Stimulated activated CD4-positive, alpha-beta T cell treated with anti-CD3 and anti-CD28 coated beads, Interleukin-4, amount 100 ng/mL, for 1 hour (primary cell): ENCODE measurements around the gene EPN2.

Experiments
- DNase-seq: peaks from one replicate; pipeline ENCODE4 v3.0.0-alpha.2; 2020

Gene EPN2

DNA sequence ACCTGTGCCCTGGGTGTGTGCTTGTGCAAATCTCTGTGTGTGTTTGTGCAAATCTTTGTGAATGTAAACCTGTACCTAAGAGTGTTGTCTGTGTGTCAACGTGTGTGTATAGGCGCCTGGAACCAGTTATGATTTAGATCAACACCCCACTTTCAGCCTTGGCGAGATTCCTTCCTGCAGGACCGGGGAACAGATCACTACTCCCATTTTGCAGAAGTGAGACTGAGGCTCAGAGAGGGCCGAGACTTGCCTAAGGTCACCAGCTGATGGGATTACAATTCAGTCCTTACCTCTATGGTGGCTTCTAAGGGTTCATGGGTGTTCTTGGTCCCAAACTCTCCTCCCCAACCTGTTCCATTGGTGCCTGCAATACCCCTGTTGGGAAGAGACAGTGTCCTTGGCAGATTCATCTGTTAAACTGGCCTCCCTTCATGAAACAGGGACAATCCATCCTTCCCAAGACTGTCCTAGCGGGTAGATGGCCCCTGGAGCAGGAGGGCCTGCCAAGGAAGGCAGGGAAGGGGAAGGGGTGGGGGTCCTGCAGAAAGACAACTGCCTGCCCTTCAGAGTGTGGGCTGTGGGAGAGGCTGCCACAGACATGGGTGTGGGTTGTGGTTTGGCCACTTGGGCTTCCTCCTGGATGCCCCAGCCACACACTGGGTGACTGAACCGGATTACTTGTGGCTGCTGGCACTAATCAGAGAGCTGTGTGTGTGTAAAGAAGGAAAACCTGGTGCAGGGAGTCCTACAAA is 134.3 kb downstream of the EPN2 start:
- DNase-seq: no peak

GRCh38 chr17:19372011-19372370 is 134.8 kb downstream of the EPN2 start:
- DNase-seq: no peak

- DNase-seq: no peak
Observed at GRCh38 chr17:19372439-19372838, 135.3 kb downstream of the EPN2 start.

DNA sequence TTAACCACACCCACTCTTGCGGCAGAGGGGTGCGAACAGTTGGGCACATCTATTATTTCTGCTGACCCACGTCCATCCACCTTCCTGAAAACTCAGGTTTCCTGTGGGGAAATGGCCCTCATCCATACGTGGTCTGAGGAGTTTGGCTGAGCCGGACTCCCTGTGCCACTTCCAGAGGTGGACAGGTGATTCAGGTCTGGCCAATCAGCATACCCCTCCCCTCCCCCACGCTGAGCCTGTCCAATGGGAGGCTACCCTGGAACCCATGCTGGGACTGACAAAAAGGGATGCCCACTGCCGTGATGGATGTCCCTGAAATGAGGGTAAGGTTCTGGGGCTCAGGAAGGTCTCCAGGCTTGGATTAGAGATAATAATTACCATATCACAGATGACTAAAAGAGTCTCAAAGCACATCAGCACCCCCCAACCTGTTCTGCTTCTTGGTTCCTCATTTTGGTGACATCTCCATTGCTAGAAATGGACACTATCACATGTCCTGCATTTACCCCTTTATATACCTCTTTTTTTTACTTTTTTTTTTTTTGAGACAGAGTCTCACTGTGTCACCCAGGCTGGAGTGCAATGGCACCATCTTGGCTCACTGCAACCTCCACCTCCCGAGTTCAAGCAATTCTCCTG is 135.8 kb downstream of the EPN2 start:
- no peak for DNase-seq

DNA sequence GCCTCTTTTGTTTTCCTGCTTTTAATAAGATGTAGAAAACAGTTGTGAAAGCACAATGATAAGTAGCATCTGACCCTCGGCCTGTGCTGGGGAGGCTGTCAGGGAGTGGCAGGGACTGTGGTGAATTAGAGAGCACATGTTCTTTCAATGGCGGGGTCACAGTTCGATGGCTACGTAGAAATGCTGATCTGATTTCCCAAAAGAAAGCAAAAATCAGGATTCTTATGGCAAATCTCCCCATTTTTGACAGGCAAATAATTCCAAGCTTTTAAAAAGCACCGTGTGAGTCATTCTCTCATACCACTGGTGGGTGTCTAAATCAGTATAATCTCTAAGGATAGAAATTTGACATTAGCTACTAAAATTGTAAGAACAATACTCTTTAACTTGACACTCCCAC is 137.0 kb downstream of the EPN2 start:
- DNase-seq: no peak

DNA sequence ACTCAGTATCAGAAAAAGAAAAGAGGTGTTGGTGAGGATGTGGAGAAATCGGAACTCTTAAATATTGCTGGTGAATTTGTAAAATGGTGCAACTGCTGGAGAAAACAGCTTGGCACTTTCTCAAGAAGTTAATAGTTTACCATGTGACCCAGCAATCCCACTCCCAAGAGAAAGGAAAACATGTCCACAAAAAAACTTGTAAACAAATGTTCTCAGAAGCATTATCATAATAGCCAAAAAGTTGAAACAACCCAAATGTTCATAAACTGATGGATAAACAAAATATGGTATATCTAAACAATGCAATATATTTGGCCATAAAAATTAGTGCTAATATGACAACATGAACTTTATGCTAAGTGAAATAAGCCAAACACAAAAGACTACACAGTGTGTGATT is 138.6 kb downstream of the EPN2 start:
- DNase-seq: no peak

DNA sequence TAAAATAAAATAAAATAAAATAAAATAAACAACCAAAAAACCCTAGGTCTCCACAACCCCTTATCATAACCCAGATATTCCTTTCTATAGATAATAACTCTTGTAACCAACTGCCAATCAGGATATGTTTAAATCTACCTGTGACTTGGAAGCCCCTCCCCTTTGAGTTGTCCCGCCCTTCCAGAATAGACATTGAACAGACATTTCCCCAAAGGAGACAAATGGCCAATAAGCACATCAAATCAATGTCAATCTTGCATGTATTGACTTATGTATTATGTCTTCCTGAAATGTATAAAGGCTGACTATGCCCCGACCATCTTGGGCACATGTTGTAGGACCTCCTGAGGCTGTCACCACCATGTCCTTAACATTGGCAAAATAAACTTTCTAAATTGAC is 139.6 kb downstream of the EPN2 start:
- no peak for DNase-seq

DNA sequence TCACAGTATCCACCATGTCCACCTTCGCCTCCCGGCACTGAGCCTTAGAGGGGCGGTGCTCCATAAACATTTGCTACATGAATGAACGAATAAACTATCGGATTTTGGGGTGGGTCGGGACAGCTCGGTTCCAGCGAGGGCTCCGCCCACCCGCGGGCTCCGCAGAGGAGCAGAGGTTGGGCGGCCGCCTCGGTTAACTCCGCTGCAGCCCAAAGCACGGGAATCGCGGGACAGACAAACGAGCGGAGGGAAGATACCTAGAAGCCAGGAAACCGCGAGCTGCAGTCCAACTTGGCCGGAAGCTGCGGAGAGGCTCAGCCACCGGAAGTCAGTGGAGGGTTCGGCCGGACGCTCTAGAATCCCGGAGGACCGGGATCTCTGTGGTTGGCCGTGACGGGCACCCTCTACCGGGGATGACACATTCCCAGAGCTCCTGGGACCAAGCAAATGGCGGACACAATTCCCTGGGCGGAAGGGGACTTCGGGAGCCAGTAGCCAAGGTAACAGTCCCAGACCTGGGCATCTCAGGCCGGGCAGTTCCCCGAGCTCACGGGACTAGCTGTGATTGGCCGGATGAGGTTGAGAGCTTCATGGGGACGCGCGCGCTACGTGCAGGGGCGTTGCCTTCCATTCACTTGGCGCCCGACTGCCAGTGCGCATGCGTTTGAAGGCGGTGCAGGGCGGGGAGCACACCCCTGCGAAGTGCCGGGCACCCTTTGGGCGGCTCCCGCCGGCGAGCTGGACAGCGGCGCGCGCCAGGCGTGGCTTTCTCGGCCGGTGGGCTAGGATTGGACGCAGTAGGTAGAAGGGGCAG is 140.6 kb downstream of the EPN2 start:
- peak; percentile 91 for DNase-seq

DNA sequence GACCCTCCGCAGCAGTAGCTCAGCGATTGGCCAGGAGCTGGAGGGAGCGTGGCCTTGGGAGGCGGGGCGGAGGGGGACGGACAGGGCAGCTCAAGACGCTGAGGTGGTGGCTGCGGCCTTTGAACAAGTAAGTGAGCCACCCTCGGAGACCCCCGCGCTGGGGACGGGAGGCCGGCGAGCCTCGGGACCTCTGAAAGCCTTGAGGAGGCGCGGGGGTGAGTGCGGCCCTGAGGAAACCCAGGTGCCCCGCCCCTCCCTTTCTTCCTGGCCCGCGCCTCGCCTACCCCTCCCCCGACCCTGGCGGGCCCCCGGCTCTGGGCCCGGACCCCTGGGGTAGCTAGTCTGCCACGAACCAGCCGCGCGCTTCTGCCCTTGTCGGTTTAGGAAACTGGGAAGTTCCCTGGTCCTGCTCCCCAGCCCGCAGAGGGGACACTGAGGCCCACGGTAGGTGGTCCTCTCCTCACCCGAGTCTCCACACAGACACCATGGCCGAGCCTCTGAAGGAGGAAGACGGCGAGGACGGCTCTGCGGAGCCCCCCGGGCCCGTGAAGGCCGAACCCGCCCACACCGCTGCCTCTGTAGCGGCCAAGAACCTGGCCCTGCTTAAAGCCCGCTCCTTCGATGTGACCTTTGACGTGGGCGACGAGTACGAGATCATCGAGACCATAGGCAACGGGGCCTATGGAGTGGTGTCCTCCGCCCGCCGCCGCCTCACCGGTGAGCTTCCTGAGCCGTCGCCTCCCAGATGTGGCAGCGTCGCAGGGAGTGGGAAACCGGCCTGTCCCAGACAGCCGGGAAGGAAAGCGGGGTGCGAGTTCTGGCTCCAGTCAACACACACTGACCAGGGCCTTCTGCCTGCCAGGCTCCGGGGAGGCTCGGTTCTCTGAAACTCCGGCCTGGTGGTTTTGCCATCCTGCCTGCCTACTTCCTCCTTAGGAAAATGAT is 141.5 kb downstream of the EPN2 start, which contains the start of gene MAPK7:
Gene MAPK7 (plus strand): TSS at position 83 of the 945 bp plus-strand sequence. CDS start 403 bp downstream, at position 486.
- no peak for DNase-seq

DNA sequence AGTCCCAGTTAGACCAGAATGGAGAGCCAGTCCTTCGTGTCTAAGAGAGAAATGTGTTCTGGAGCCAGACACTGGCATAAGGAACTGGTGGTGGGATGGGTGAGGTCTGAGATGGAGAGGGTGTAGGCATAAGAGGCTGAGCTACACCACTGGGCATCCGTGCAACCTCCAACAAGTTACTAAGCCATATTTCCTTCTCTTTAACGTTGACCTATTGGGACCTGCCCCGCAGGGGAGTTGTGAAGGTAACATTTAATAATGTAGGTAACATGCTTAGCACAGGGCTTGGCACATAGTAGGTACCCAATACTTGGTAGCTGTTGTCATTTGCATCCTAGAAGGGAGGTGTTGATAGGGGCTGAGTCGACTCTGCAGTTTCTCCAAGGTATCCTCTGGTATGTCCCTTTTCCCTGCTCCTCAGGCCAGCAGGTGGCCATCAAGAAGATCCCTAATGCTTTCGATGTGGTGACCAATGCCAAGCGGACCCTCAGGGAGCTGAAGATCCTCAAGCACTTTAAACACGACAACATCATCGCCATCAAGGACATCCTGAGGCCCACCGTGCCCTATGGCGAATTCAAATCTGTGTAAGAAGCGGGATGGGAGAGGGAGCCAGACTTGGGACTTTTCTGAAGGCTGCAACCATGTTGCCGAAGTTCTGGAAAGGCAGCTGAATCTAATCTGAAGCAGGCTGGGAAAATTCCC is 142.3 kb downstream of the EPN2 start:
- no peak for DNase-seq

DNA sequence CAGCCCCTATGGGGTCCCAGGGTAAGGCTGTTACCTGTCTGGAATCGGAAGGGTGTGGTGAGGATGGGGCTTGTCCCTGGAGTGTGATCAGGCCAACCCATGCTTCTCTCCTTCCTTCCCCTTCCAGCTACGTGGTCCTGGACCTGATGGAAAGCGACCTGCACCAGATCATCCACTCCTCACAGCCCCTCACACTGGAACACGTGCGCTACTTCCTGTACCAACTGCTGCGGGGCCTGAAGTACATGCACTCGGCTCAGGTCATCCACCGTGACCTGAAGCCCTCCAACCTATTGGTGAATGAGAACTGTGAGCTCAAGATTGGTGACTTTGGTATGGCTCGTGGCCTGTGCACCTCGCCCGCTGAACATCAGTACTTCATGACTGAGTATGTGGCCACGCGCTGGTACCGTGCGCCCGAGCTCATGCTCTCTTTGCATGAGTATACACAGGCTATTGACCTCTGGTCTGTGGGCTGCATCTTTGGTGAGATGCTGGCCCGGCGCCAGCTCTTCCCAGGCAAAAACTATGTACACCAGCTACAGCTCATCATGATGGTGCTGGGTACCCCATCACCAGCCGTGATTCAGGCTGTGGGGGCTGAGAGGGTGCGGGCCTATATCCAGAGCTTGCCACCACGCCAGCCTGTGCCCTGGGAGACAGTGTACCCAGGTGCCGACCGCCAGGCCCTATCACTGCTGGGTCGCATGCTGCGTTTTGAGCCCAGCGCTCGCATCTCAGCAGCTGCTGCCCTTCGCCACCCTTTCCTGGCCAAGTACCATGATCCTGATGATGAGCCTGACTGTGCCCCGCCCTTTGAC is 143.5 kb downstream of the EPN2 start:
- no peak for DNase-seq

- DNase-seq: no peak
Observed at GRCh38 chr17:19381361-19381740, 144.2 kb downstream of the EPN2 start.

DNA sequence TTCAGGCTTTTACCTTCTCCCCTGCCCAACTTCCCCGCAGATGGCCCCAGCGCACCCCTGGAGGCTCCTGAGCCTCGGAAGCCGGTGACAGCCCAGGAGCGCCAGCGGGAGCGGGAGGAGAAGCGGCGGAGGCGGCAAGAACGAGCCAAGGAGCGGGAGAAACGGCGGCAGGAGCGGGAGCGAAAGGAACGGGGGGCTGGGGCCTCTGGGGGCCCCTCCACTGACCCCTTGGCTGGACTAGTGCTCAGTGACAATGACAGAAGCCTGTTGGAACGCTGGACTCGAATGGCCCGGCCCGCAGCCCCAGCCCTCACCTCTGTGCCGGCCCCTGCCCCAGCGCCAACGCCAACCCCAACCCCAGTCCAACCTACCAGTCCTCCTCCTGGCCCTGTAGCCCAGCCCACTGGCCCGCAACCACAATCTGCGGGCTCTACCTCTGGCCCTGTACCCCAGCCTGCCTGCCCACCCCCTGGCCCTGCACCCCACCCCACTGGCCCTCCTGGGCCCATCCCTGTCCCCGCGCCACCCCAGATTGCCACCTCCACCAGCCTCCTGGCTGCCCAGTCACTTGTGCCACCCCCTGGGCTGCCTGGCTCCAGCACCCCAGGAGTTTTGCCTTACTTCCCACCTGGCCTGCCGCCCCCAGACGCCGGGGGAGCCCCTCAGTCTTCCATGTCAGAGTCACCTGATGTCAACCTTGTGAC is 144.7 kb downstream of the EPN2 start:
- DNase-seq: no peak

- no peak for DNase-seq
Observed at GRCh38 chr17:19382531-19383444, 145.6 kb downstream of the EPN2 start.

DNA sequence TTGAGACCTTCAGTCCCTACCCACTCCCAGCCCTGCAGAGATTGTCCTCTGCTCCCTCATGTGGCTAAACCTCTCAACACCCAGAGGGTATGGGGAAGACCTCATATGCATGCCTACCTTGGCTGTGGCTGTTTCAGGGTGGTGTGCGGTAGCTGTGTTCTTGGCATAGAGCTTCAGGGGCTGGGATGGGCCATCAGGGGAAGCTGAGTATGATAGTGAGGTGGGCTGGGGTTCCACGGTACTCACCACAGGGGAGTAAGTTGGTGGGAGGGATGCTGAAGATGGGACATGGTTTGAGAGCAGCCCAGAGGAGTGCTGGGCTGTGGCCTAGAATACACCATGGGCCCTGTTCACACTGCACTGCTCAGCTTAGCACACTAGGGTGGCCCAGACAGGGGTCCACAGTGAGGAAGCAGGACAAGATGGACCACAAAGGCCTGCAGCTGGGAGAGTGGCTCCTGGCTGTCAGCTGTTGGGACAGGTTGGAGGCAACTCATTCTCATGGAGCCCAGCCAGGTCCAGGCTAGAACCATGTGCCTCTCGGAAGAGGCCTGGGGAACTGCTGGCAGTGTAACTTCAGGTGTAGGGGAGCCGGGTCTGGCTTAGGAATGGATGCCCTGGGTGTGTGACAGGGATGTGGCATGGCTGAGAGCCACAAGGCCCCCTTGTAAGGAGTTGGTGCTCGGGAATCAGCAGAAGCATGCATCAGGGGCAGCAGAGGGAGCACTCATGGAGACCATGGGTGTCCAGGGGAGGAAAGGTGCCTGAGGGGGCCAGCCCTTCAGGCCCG is 146.7 kb downstream of the EPN2 start:
- no peak for DNase-seq

DNA sequence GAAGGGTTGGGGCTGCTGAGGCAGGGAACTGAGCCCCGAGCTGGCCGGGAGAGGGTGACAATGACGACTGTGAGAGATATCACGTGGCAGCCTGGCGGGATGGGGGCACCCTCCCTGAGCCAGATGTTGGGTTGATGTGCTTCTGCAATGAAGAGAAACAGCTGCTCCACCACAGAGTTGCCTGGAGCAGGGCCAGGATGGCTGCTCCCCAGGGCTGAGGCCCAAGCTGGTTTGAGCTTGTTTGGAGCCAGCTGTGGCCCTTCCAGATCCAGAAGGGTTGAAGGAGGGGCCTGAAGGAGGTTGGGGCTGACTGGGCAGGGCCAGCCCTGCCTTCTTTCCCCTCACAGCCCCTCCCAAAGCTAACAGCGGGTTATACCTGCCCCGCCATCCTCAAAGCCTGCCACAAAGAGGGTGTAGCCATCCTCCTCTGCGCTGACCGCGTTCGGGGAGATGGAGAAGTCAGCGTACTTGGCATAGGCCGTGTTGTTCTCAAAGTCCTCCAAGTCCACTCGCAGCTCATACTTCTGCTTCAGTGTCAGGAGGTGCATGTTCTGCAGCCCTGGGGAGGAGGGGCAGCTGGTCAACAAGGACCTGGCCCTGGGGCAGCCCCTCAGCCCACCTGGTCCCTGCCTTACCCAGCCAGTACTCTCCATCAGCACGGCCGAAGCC is 147.7 kb downstream of the EPN2 start:
- no peak for DNase-seq

DNA sequence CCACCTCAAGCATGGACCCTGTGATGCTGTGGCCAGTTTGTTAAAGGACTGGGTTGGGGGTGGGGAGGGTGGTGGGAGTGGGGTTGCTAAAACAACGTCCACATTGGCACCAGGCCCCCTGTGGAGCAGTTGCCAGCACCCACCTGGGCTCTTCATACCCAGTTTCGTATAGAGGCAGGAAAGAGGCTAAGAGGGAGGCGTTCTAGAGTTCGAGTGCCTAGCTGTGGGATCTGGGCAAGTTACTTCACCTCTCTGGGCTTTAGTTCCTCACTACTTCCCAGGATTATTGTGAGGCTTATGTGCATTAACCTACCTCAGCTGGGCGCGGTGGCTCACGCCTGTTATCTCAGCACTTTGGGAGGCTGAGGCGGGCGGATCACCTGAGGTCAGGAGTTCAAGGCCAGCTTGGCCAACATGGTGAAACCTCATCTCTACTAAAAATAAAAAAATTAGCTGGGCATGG is 148.4 kb downstream of the EPN2 start:
- no peak for DNase-seq
